Trophoblast cell (in vitro differentiated cells and primary cell): ENCODE data around the gene PIAS4.

Experiments used
- DNase-seq, 2 donors: peaks; one replicate each; pipeline ENCODE4 v3.0.0-alpha.2; 2016
- H2AFZ ChIP-seq: 2 replicates; pipeline ENCODE4 v1.6.1; 2013; ENCODE audit warnings: low read length, moderate library complexity, mild to moderate bottlenecking; ENCODE audit not compliant: insufficient read depth, poor library complexity
- H2AK5ac ChIP-seq: 2 replicates; pipeline ENCODE4 v1.6.1; 2013; ENCODE audit warnings: mild to moderate bottlenecking, low read length
- H2BK120ac ChIP-seq: 2 replicates; pipeline ENCODE4 v1.6.1; 2013; ENCODE audit warnings: low read length, mild to moderate bottlenecking, moderate library complexity; ENCODE audit not compliant: insufficient read depth, poor library complexity
- H2BK12ac ChIP-seq: 2 replicates; pipeline ENCODE4 v1.6.1; 2013; ENCODE audit warnings: mild to moderate bottlenecking, low read length, moderate library complexity
- H2BK5ac ChIP-seq: 2 replicates; pipeline ENCODE4 v1.6.1; 2013; ENCODE audit warnings: low read length, low read depth, moderate library complexity, mild to moderate bottlenecking; ENCODE audit not compliant: poor library complexity
- H3K14ac ChIP-seq: 2 replicates; pipeline ENCODE4 v1.6.1; 2013; ENCODE audit warnings: mild to moderate bottlenecking, low read length
- H3K18ac ChIP-seq: 2 replicates; pipeline ENCODE4 v1.6.1; 2013; ENCODE audit warnings: mild to moderate bottlenecking, low read length
- H3K23ac ChIP-seq: 2 replicates; pipeline ENCODE4 v1.6.1; 2013; ENCODE audit warnings: low read length
- H3K27ac ChIP-seq: 2 replicates; pipeline ENCODE4 v1.5.1; 2013; ENCODE audit warnings: low read depth, mild to moderate bottlenecking, inconsistent platforms, low read length, moderate library complexity
- H3K27me3 ChIP-seq: 2 replicates; pipeline ENCODE4 v1.6.1; 2013; ENCODE audit warnings: inconsistent platforms, mild to moderate bottlenecking, low read length, moderate library complexity; ENCODE audit not compliant: insufficient read depth
- H3K36me3 ChIP-seq, 2 experiments: 1 replicate in 1 of 2; 2 replicates in 1 of 2; pipeline ENCODE4 v1.6.1; 2013; ENCODE audit warnings: low read length in 2 of 2, mild to moderate bottlenecking in 2 of 2, moderate library complexity in 1 of 2; ENCODE audit not compliant: insufficient read depth in 2 of 2, control insufficient read depth in 1 of 2
- H3K4ac ChIP-seq: 2 replicates; pipeline ENCODE4 v1.6.1; 2013; ENCODE audit warnings: low read depth, mild to moderate bottlenecking, low read length, moderate library complexity
- H3K4me1 ChIP-seq, 2 experiments: 1 replicate in 1 of 2; 2 replicates in 1 of 2; pipeline ENCODE4 v1.6.1; 2013; ENCODE audit warnings: low read length in 2 of 2, mild to moderate bottlenecking in 2 of 2, moderate library complexity in 1 of 2; ENCODE audit not compliant: insufficient read depth in 2 of 2, control insufficient read depth in 1 of 2
- H3K4me2 ChIP-seq: 2 replicates; pipeline ENCODE4 v1.6.1; 2013; ENCODE audit warnings: inconsistent platforms, mild to moderate bottlenecking, low read length, moderate library complexity
- H3K4me3 ChIP-seq: 2 replicates; pipeline ENCODE4 v1.5.1; 2013; ENCODE audit warnings: mild to moderate bottlenecking, low read depth, low read length, inconsistent platforms
- H3K79me1 ChIP-seq: one replicate; pipeline ENCODE4 v1.6.1; 2013; ENCODE audit warnings: low read length
- H3K79me2 ChIP-seq: 2 replicates; pipeline ENCODE4 v1.6.1; 2013; ENCODE audit warnings: low read length, mild to moderate bottlenecking; ENCODE audit not compliant: control insufficient read depth, insufficient read depth, poor library complexity
- H3K9ac ChIP-seq: 2 replicates; pipeline ENCODE4 v1.6.1; 2013; ENCODE audit warnings: mild to moderate bottlenecking, low read length
- H3K9me3 ChIP-seq: 2 replicates; pipeline ENCODE4 v1.6.1; 2013; ENCODE audit warnings: low read depth, mild to moderate bottlenecking, control low read depth, inconsistent platforms, low read length; ENCODE audit not compliant: insufficient read depth
- H4K12ac ChIP-seq: 2 replicates; pipeline ENCODE4 v1.6.1; 2013; ENCODE audit warnings: low read depth, mild to moderate bottlenecking, low read length, moderate library complexity
- H4K8ac ChIP-seq: 2 replicates; pipeline ENCODE4 v1.6.1; 2013; ENCODE audit warnings: low read depth, mild to moderate bottlenecking, low read length, moderate library complexity
- H4K91ac ChIP-seq: one replicate; pipeline ENCODE4 v1.6.1; 2013; ENCODE audit warnings: low read depth, mild to moderate bottlenecking, low read length, moderate library complexity
- WGBS: extraction: QIAGEN DNeasy Blood & Tissue Kit; methylation state at CpG from one replicate; pipeline ENCODE4 v1.1.7; 2013; ENCODE audit warnings: missing lambda C conversion rate; ENCODE audit not compliant: insufficient read length, insufficient coverage; ENCODE audit errors: extremely low coverage; 5-methylcytosine and 5-hydroxymethylcytosine counted together

Gene PIAS4

DNA sequence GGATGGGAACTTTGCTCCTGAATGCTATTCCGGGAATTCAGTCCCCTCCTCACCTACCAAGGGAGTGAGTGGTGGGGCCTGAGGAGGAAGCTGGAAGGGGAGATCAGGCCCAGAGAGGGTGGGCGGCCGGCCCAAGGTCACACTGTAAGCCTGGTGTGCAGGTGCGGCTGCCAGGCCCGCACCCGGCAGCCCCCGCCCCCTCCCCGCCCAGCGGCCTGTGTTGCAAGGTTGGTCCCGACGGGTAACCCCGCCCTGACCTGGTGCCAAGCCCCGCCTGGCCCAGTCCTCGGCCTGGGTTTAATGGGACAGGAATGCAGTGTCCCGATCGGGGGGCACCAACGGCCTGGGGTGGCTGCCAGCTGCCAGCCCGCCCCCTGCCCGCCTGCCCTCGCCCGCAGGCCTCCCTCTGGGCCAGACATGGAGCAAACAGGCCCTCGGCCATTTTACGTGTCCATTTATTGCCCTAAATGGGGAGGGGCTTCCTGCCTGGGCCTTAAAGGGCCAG is 53.7 kb downstream of the PIAS4 start:
- H3K36me3 ChIP-seq = peaks cover 10 to 22% of the 10 kb centered on the region in 2 experiments

DNA sequence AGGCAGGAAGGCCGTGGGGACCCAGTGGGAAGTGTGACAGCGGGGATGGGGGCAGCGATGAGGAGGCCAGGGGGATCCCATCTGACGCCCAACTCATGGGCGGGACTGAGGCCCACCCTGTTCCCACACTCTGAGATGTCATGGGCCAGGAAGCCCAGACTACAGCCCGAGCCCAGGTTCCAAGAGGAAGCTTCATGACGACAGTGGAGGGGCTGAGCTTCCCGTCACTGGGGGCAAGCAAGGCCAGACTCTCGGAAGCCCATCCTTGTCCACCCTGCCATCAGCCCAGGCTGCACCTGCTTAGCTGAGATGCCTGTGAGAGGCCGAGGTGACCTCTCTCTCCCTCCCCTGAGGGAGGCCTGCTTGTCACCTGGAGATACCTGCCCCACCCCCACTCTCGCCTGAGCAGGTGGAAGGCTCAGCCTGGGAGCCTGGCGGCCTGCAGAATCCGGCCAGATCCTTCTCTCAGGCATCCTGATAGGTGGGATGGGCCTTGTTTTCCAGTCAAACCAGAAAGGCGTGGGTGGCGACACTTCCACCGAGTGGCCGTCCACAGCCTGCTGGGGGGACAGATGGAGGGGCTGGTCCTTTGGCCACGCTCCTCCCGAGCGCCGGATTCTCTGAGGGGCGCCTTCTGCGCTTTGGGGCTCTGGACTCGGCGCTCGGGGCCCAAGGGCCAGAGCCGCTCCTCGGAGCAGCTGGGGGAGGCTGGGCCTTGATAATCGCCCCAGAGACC is 54.3 kb downstream of the PIAS4 start:
- peaks cover 41% of the 10 kb centered on the region for H3K79me1 ChIP-seq
- H2AK5ac ChIP-seq = no peak overlapping the region
- peak overlapping the region; percentile 31 for H4K8ac ChIP-seq
- WGBS = no CpG with 5 or more reads among the region's 29 CpGs
- peak overlapping the region; percentile 65 for H2BK5ac ChIP-seq
- DNase-seq = peak; percentile 91 to 94
- no peak overlapping the region for H4K12ac ChIP-seq
- peak overlapping the region; percentile 82 for H3K27ac ChIP-seq
- H2BK120ac ChIP-seq = peak overlapping the region; percentile 65
- peaks cover 9 to 21% of the 10 kb centered on the region in 2 experiments for H3K36me3 ChIP-seq
- no peak overlapping the region for H2AFZ ChIP-seq
- H3K23ac ChIP-seq = no peak overlapping the region
- peak overlapping the region; percentile 51 for H4K91ac ChIP-seq
- H3K4me1 ChIP-seq = peaks cover 47 to 60% of the 10 kb centered on the region in 2 experiments
- peak overlapping the region; percentile 10 for H3K9ac ChIP-seq
- peaks cover 77% of the 10 kb centered on the region for H3K79me2 ChIP-seq
- H3K9me3 ChIP-seq = no peaks in the 10 kb centered on the region
- H3K4me2 ChIP-seq = peak overlapping the region; percentile 97
- H2BK12ac ChIP-seq = no peak overlapping the region
- H3K18ac ChIP-seq = peak overlapping the region; percentile 71
- peak overlapping the region; percentile 14 for H3K14ac ChIP-seq
- no peaks in the 10 kb centered on the region for H3K27me3 ChIP-seq
- H3K4ac ChIP-seq = peak overlapping the region; percentile 96
- H3K4me3 ChIP-seq = no peak overlapping the region

More for the DNA sequence above, 53.7 kb downstream of the PIAS4 start:
- H2BK5ac ChIP-seq = peak overlapping the region; percentile 7
- WGBS = no CpG with 5 or more reads among the region's 23 CpGs
- H3K79me1 ChIP-seq = peaks cover 36% of the 10 kb centered on the region
- DNase-seq = peak in 1 of 2 donors; percentile 48
- H2AFZ ChIP-seq = no peak overlapping the region
- H3K79me2 ChIP-seq = peaks cover 73% of the 10 kb centered on the region
- peak overlapping the region; percentile 28 for H3K27ac ChIP-seq
- no peak overlapping the region for H3K9ac ChIP-seq
- H3K4me2 ChIP-seq = no peak overlapping the region
- H4K91ac ChIP-seq = no peak overlapping the region
- no peak overlapping the region for H3K14ac ChIP-seq
- H3K9me3 ChIP-seq = no peaks in the 10 kb centered on the region
- H3K4me3 ChIP-seq = no peak overlapping the region
- peak overlapping the region; percentile 16 for H3K18ac ChIP-seq
- H3K27me3 ChIP-seq = no peaks in the 10 kb centered on the region
- H2AK5ac ChIP-seq = no peak overlapping the region
- no peak overlapping the region for H4K12ac ChIP-seq
- H4K8ac ChIP-seq = no peak overlapping the region
- H2BK120ac ChIP-seq = peak overlapping the region; percentile 29
- H2BK12ac ChIP-seq = no peak overlapping the region
- peaks cover 47 to 60% of the 10 kb centered on the region in 2 experiments for H3K4me1 ChIP-seq
- H3K23ac ChIP-seq = no peak overlapping the region
- peak overlapping the region; percentile 96 for H3K4ac ChIP-seq

DNA sequence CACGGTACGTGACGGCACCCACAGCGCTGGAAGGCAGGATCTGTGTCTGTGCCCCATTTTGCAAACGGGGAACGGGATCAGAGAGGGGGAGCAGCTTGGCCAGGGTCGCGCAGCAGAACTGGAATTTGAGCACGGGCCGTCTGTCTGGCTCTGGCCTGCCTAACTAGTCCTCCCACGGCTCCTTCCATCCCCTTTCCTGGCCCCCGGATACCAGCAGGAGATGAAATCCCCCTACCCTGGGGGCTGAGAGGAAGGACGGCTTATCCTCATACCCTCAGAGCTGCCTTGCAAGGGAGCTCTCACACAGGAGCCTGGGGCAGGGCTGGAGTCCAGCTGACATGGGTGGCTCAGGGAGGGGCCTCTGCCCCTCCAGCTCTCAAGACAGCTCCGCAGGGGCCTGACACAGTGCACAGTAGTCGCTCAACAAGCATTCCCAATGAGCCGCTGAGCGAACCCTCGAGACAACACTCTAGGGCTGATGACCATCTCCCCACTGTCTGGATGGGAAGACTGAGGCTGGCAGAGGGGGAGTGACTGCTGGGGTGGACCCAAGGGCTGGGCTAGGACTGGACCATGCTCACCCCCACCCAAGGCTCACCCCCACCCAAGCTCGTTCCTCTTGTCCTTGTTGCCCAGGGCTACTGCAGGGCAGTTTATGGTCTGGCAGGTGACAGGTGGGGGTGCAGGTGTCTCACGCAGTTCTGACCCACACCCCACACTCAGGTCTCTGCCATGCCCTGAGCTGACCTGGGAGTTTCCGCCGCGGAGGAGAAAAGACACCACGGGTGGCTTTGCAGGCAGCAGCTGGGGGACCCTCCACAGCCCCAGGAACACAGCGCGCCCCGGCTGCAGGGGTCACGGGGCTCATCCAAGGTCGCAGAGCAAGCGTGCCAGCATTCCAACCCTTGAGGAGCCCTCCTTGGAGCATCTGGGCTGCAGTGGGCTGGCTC is 55.2 kb downstream of the PIAS4 start:
- H3K14ac ChIP-seq = peak overlapping the region; percentile 14
- no peak overlapping the region for H3K23ac ChIP-seq
- no peak overlapping the region for H4K12ac ChIP-seq
- no CpG with 5 or more reads among the region's 30 CpGs for WGBS
- peaks cover 47 to 60% of the 10 kb centered on the region in 2 experiments for H3K4me1 ChIP-seq
- H2BK120ac ChIP-seq = peak overlapping the region; percentile 65
- H3K27ac ChIP-seq = peak overlapping the region; percentile 82
- H4K8ac ChIP-seq = peak overlapping the region; percentile 31
- no peak overlapping the region for H2AFZ ChIP-seq
- H2BK12ac ChIP-seq = no peak overlapping the region
- no peaks in the 10 kb centered on the region for H3K27me3 ChIP-seq
- H2BK5ac ChIP-seq = peak overlapping the region; percentile 65
- peak; percentile 93 to 95 for DNase-seq
- peaks cover 45% of the 10 kb centered on the region for H3K79me1 ChIP-seq
- peak overlapping the region; percentile 10 for H3K9ac ChIP-seq
- no peak overlapping the region for H2AK5ac ChIP-seq
- H3K4me2 ChIP-seq = peak overlapping the region; percentile 97
- peak overlapping the region; percentile 51 for H4K91ac ChIP-seq
- peaks cover 9 to 18% of the 10 kb centered on the region in 2 experiments for H3K36me3 ChIP-seq
- H3K9me3 ChIP-seq = no peaks in the 10 kb centered on the region
- peaks cover 74% of the 10 kb centered on the region for H3K79me2 ChIP-seq
- H3K18ac ChIP-seq = peak overlapping the region; percentile 71
- H3K4me3 ChIP-seq = peak overlapping the region; percentile 25
- H3K4ac ChIP-seq = peak overlapping the region; percentile 96
